Measurements from ENCODE around the gene DDAH2. TPM values are rescaled to one million over a fixed set of nuclear protein-coding genes. Genes with fewer than 3 reads are reported as not detected.

The DDAH2 gene
- polyA plus RNA-seq, 3 donors, result 29.8 to 56.0 (median 30.6) TPM

- H3K79me2 ChIP-seq (ENCODE audit: insufficient read depth, low read length), result peaks cover 55% of the 10 kb centered on the region
- no peak overlapping the region for H3K9ac ChIP-seq (ENCODE audit: insufficient read depth, low read length, poor library complexity, severe bottlenecking)
- peaks cover 48% of the 10 kb centered on the region for H4K20me1 ChIP-seq (ENCODE audit: insufficient read depth, low read length)
- H3K4me1 Mint-ChIP-seq, result peaks cover 23% of the 10 kb centered on the region
- H3K36me3 ChIP-seq (replicated peaks in 1 of 2; ENCODE audit: control insufficient read depth in 1 of 2, insufficient read depth in 2 of 2, low read length in 2 of 2), result peaks cover 55 to 86% of the 10 kb centered on the region in 2 donors
- no CpG with 5 or more reads among the region's 3 CpGs for WGBS (ENCODE audit: insufficient coverage)
- H3K27ac ChIP-seq (ENCODE audit: low read depth in 1 of 2, low read length in 2 of 2), result peak overlapping the region in 1 of 2 donors; percentile 45
- peak overlapping the region; percentile 6 to 75 (median 43) for H3K27ac Mint-ChIP-seq
- no peaks in the 10 kb centered on the region for H3K9me3 ChIP-seq (replicated peaks in 1 of 2; ENCODE audit: control insufficient read depth in 1 of 2, insufficient read depth in 1 of 2, low read length in 2 of 2)
- TF ChIP-seq CTCF (IDR thresholded peaks at IDR 0.05), result no peak
- peaks cover 15 to 19% of the 10 kb centered on the region in 2 donors for H3K4me1 ChIP-seq (ENCODE audit: control insufficient read depth in 1 of 2, insufficient read depth in 2 of 2, low read length in 2 of 2)
- no peaks in the 10 kb centered on the region for H3K9me3 Mint-ChIP-seq
- peaks cover 56 to 83% of the 10 kb centered on the region in 2 donors for H3K36me3 Mint-ChIP-seq
- H3K27me3 ChIP-seq (ENCODE audit: control insufficient read depth in 2 of 2, insufficient read depth in 2 of 2, low read length in 2 of 2), result no peaks in the 10 kb centered on the region
- no peak for DNase-seq
- H3K4me2 ChIP-seq (replicated peaks; ENCODE audit: extremely low read depth, low read length, poor library complexity, severe bottlenecking), result no peak overlapping the region
- intact Hi-C loops (cut with micrococcal nuclease), result no loop called here
- H3K4me3 Mint-ChIP-seq, result no peak overlapping the region
- H3K4me3 ChIP-seq (replicated peaks in 1 of 3; ENCODE audit: low read depth in 2 of 3, low read length in 3 of 3), result no peak overlapping the region
- H2AFZ ChIP-seq (ENCODE audit: insufficient read depth, low read depth, low read length, poor library complexity, severe bottlenecking), result no peak overlapping the region
- no peaks in the 10 kb centered on the region for H3K27me3 Mint-ChIP-seq (ENCODE audit: low read depth in 3 of 3)
Observed at GRCh38 chr6:31697555-31697954, 31.5 kb downstream of the DDAH2 start.

GRCh38 chr6:31693535-31693934, 35.6 kb downstream of the DDAH2 start:
- no peaks in the 10 kb centered on the region for H3K27me3 Mint-ChIP-seq (ENCODE audit: low read depth in 3 of 3)
- H3K79me2 ChIP-seq (ENCODE audit: insufficient read depth, low read length), result peaks cover 16% of the 10 kb centered on the region
- no peak overlapping the region for H3K4me2 ChIP-seq (replicated peaks; ENCODE audit: extremely low read depth, low read length, poor library complexity, severe bottlenecking)
- peaks cover 76 to 95% of the 10 kb centered on the region in 2 donors for H3K36me3 ChIP-seq (replicated peaks in 1 of 2; ENCODE audit: control insufficient read depth in 1 of 2, insufficient read depth in 2 of 2, low read length in 2 of 2)
- no peak overlapping the region for H3K9ac ChIP-seq (ENCODE audit: insufficient read depth, low read length, poor library complexity, severe bottlenecking)
- H3K9me3 Mint-ChIP-seq, result no peaks in the 10 kb centered on the region
- DNase-seq, result no peak
- no peaks in the 10 kb centered on the region for H3K9me3 ChIP-seq (replicated peaks in 1 of 2; ENCODE audit: control insufficient read depth in 1 of 2, insufficient read depth in 1 of 2, low read length in 2 of 2)
- H3K27me3 ChIP-seq (ENCODE audit: control insufficient read depth in 2 of 2, insufficient read depth in 2 of 2, low read length in 2 of 2), result no peaks in the 10 kb centered on the region
- H3K4me3 ChIP-seq (replicated peaks in 1 of 3; ENCODE audit: low read depth in 2 of 3, low read length in 3 of 3), result no peak overlapping the region
- no peak overlapping the region for H3K4me3 Mint-ChIP-seq
- peaks cover 9 to 10% of the 10 kb centered on the region in 2 donors for H3K4me1 ChIP-seq (ENCODE audit: control insufficient read depth in 1 of 2, insufficient read depth in 2 of 2, low read length in 2 of 2)
- H3K36me3 Mint-ChIP-seq, result peaks cover 77 to 91% of the 10 kb centered on the region in 2 donors
- peaks cover 20% of the 10 kb centered on the region for H3K4me1 Mint-ChIP-seq
- H3K27ac ChIP-seq (ENCODE audit: low read depth in 1 of 2, low read length in 2 of 2), result no peak overlapping the region
- WGBS (ENCODE audit: insufficient coverage), result 72% methylated on average over 2 of the region's 6 CpGs
- no peak overlapping the region for H3K27ac Mint-ChIP-seq
- H2AFZ ChIP-seq (ENCODE audit: insufficient read depth, low read depth, low read length, poor library complexity, severe bottlenecking), result no peak overlapping the region
- no peak for TF ChIP-seq CTCF (IDR thresholded peaks at IDR 0.05)
- H4K20me1 ChIP-seq (ENCODE audit: insufficient read depth, low read length), result peaks cover 41% of the 10 kb centered on the region
- intact Hi-C loops (cut with micrococcal nuclease), result no loop called here
